ENCODE results near the gene AGPAT4. TPM values are rescaled to one million over a fixed set of nuclear protein-coding genes. Genes with fewer than 3 reads are reported as not detected.

The AGPAT4 gene
- total RNA-seq, 1 donor from 2014 or later, result 4.7 TPM

- Mint-ChIP-seq H3K27me3 (no peaks in the 10 kb centered on the region), H3K36me3 (ENCODE audit: low read depth) (peaks cover 3% of the 10 kb centered on the region), H3K27ac (no peak overlapping the region), H3K9me3 (peaks cover 3% of the 10 kb centered on the region), H3K4me1 (no peaks in the 10 kb centered on the region), H3K4me3 (no peak overlapping the region)
- intact Hi-C loops (cut with micrococcal nuclease), result no loop called here
- ChIA-PET CTCF (no interaction called here), POLR2A (no interaction called here)
- DNase-seq (no peak), ATAC-seq (ENCODE audit: low read depth) (no peak)
- no peak for TF ChIP-seq CTCF (IDR thresholded peaks at IDR 0.05)
These were observed 28.5 kb downstream of the AGPAT4 start for GRCh38 chr6:161245363-161245762.

GRCh38 chr6:161244725-161245124, 29.1 kb downstream of the AGPAT4 start:
- Mint-ChIP-seq H3K27ac (no peak overlapping the region), H3K36me3 (ENCODE audit: low read depth) (peaks cover 3% of the 10 kb centered on the region), H3K4me1 (no peaks in the 10 kb centered on the region), H3K4me3 (no peak overlapping the region), H3K27me3 (no peaks in the 10 kb centered on the region), H3K9me3 (no peaks in the 10 kb centered on the region)
- ChIA-PET POLR2A (no interaction called here), CTCF (no interaction called here)
- no peak for TF ChIP-seq CTCF (IDR thresholded peaks at IDR 0.05)
- ATAC-seq (ENCODE audit: low read depth) (no peak), DNase-seq (no peak)
- intact Hi-C loops (cut with micrococcal nuclease), result no loop called here

GRCh38 chr6:161242779-161243693, 30.8 kb downstream of the AGPAT4 start:
- H3K27me3 Mint-ChIP-seq, result no peaks in the 10 kb centered on the region
- DNase-seq, result no peak
- POLR2A ChIA-PET, result no interaction called here
- no peak overlapping the region for H3K4me3 Mint-ChIP-seq
- H3K36me3 Mint-ChIP-seq (ENCODE audit: low read depth), result peaks cover 3% of the 10 kb centered on the region
- H3K9me3 Mint-ChIP-seq, result no peaks in the 10 kb centered on the region
- CTCF ChIA-PET, result interaction anchor here (0.6 kb wide), 1 partner anchor 32 kb away, joined by 5 read pairs; no protein-coding TSS in a partner anchor
- no peak for TF ChIP-seq CTCF (IDR thresholded peaks at IDR 0.05)
- intact Hi-C loops (cut with micrococcal nuclease), result no loop called here
- no peak for ATAC-seq (ENCODE audit: low read depth)
- H3K4me1 Mint-ChIP-seq, result no peaks in the 10 kb centered on the region
- H3K27ac Mint-ChIP-seq, result no peak overlapping the region

GRCh38 chr6:161242113-161242512, 31.7 kb downstream of the AGPAT4 start:
- CTCF ChIA-PET, result interaction anchor here (0.6 kb wide), 1 partner anchor 33 kb away, joined by 5 read pairs; no protein-coding TSS in a partner anchor
- POLR2A ChIA-PET, result no interaction called here
- intact Hi-C loops (cut with micrococcal nuclease), result no loop called here
- no peak overlapping the region for H3K4me3 Mint-ChIP-seq
- H3K4me1 Mint-ChIP-seq, result no peaks in the 10 kb centered on the region
- DNase-seq (no peak), ATAC-seq (ENCODE audit: low read depth) (no peak)
- peaks cover 3% of the 10 kb centered on the region for H3K36me3 Mint-ChIP-seq (ENCODE audit: low read depth)
- no peak overlapping the region for H3K27ac Mint-ChIP-seq
- no peak for TF ChIP-seq CTCF (IDR thresholded peaks at IDR 0.05)
- no peaks in the 10 kb centered on the region for H3K27me3 Mint-ChIP-seq
- no peaks in the 10 kb centered on the region for H3K9me3 Mint-ChIP-seq

GRCh38 chr6:161239001-161239400, 34.9 kb downstream of the AGPAT4 start:
- H3K27me3 Mint-ChIP-seq, result no peaks in the 10 kb centered on the region
- peaks cover 6% of the 10 kb centered on the region for H3K4me1 Mint-ChIP-seq
- intact Hi-C loops (cut with micrococcal nuclease), result no loop called here
- ChIA-PET POLR2A (no interaction called here), CTCF (no interaction called here)
- H3K27ac Mint-ChIP-seq, result no peak overlapping the region
- no peaks in the 10 kb centered on the region for H3K36me3 Mint-ChIP-seq (ENCODE audit: low read depth)
- ATAC-seq (ENCODE audit: low read depth), result no peak
- no peak for DNase-seq
- TF ChIP-seq CTCF (IDR thresholded peaks at IDR 0.05), result no peak
- H3K9me3 Mint-ChIP-seq, result no peaks in the 10 kb centered on the region
- H3K4me3 Mint-ChIP-seq, result no peak overlapping the region

All from activated B cell treated with CpG ODN at 0.5 μM for 24 hours (primary cell).